Testis (tissue), 3 donors: ENCODE measurements around the gene PKN3. TPM values are rescaled to one million over a fixed set of nuclear protein-coding genes. Genes with fewer than 3 reads are reported as not detected.
"Not testable (repeated sequence)": the region's sequence is repeated elsewhere in the genome, so short reads cannot be mapped to it uniquely, and the experiment has no call there.

ENCODE experiments used
- DNase-seq: peaks from one replicate; pipeline ENCODE4 v3.0.0-alpha.2; 2019
- H3K27ac ChIP-seq, 2 donors: fragments of 200-600 bp; sonication (generic); one replicate each; pipeline ENCODE4 v1.5.1; 2019
- H3K27me3 ChIP-seq: fragments of 200-600 bp; sonication (generic); one replicate; pipeline ENCODE4 v1.5.1; 2019
- H3K36me3 ChIP-seq: fragments of 200-600 bp; sonication (generic); one replicate; pipeline ENCODE4 v1.5.1; 2017; ENCODE audit warnings: low read depth; ENCODE audit errors: missing control alignments
- H3K4me1 ChIP-seq: fragments of 200-600 bp; sonication (generic); one replicate; pipeline ENCODE4 v1.5.1; 2019
- H3K4me3 ChIP-seq, 2 donors: fragments of 200-600 bp; sonication (generic); one replicate each; pipeline ENCODE4 v1.5.1; 2017 to 2019
- H3K9me3 ChIP-seq: fragments of 200-600 bp; sonication (generic); one replicate; pipeline ENCODE4 v1.5.1; 2017
- POLR2A ChIP-seq: fragments of 450-650 bp; IDR thresholded peaks from one replicate; pipeline ENCODE4 v1.6.1; 2017; ENCODE audit warnings: antibody characterized with exemption, mild to moderate bottlenecking, moderate library complexity
- WGBS, 2 donors: methylation state at CpG; one replicate each; pipeline ENCODE4 v1.1.5; 2018; 5-methylcytosine and 5-hydroxymethylcytosine counted together
- intact Hi-C: fragments of 100-400 bp; cut with DNase I; formaldehyde crosslinking; loops from one replicate; pipeline ENCODE4 v1.15.1; 2023; ENCODE audit warnings: low total_unique reads
- polyA plus RNA-seq: library from polyadenylated mRNA; stranded (reverse); fragments of 350-450 nt; fragmentation: Illumina TruSeq; extraction: RNeasy Lipid Tissue Mini Kit (QIAGEN cat#74804); gene quantifications from one replicate; pipeline ENCODE4 v1.2.3, GENCODE V29; 2014; ENCODE audit warnings: low read depth, low replicate concordance; ENCODE audit not compliant: insufficient read depth
- total RNA-seq, 2 donors: library from RNA; depleted of rRNA; stranded (reverse); fragments of >200 nt; gene quantifications; one replicate each; pipeline ENCODE4 v1.2.3, GENCODE V29; 2016
- TF ChIP-seq, protein P1 (sequence below), 3 experiments: fragments of 450-650 bp in 2 of 3; fragments of 200-600 bp in 1 of 3; sonication (generic) in 1 of 3; IDR thresholded peaks; one replicate each; pipeline ENCODE4 v1.5.1; 2016 to 2019; ENCODE audit warnings: antibody characterized with exemption in 3 of 3, mild to moderate bottlenecking in 2 of 3, moderate library complexity in 1 of 3

The PKN3 gene
- total and polyA plus RNA-seq, 3 donors from 2014 or later, result 3.6 to 7.2 (median 4.2) TPM

DNA sequence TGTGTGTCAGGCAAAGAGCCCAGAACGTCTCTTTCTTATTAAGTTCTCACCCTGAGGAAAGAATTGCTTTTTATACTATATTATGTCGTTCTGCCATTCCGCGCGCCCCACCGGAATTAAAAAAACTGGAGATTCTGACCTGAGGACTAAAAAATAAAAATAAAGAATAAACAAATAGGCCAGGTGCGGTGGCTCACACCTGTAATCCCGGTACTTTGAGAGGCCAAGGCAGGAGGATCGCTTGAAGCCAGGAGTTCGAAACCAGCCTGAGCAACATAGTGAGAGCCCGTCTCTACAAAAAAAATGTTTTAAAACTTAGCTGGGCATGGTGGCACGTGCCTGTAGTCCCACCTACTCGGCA is 45.0 kb upstream of the PKN3 start:
- TF ChIP-seq POLR2A, result no peak
- TF ChIP-seq, protein P1, sequence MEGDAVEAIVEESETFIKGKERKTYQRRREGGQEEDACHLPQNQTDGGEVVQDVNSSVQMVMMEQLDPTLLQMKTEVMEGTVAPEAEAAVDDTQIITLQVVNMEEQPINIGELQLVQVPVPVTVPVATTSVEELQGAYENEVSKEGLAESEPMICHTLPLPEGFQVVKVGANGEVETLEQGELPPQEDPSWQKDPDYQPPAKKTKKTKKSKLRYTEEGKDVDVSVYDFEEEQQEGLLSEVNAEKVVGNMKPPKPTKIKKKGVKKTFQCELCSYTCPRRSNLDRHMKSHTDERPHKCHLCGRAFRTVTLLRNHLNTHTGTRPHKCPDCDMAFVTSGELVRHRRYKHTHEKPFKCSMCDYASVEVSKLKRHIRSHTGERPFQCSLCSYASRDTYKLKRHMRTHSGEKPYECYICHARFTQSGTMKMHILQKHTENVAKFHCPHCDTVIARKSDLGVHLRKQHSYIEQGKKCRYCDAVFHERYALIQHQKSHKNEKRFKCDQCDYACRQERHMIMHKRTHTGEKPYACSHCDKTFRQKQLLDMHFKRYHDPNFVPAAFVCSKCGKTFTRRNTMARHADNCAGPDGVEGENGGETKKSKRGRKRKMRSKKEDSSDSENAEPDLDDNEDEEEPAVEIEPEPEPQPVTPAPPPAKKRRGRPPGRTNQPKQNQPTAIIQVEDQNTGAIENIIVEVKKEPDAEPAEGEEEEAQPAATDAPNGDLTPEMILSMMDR (IDR thresholded peaks at IDR 0.05), result no peak
- WGBS, 2 donors, result 74 to 82% methylated on average over 13 of the region's 13 CpGs
- Histone ChIP-seq H3K36me3 (no peaks in the 10 kb centered on the region), H3K27me3 (no peaks in the 10 kb centered on the region), H3K4me3 (peak overlapping the region; percentile 66 to 76), H3K27ac (peak overlapping the region; percentile 99), H3K4me1 (peaks cover 3% of the 10 kb centered on the region), H3K9me3 (no peaks in the 10 kb centered on the region)
- intact Hi-C loops, result no loop called here
- DNase-seq, result no peak

DNA sequence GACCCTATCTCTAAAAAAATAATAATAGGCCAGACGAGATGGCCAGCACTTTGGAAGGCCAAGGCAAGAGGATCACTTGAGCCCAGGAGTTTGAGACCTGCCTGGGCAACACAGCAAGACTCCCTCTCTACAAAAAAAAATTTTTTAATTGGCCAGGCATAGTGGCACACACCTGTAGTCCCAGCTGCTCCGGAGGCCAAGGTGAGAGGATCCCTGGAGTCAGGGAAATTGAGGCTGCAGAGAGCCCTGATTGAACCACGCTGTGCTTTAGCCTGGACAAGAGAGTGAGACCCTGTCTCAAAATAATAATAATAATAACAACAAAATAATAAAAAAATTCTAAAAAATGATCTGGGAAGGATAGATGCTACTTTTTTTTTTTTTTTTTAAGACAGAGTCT is 44.5 kb upstream of the PKN3 start:
- no peaks in the 10 kb centered on the region for H3K9me3 ChIP-seq
- no peak for TF ChIP-seq POLR2A
- TF ChIP-seq, protein P1 (IDR thresholded peaks at IDR 0.05), result no peak
- H3K36me3 ChIP-seq, result no peaks in the 10 kb centered on the region
- intact Hi-C loops, result no loop called here
- DNase-seq, result no peak
- WGBS, 2 donors, result 62 to 73% methylated on average over 3 of the region's 3 CpGs
- H3K27ac ChIP-seq, result peak overlapping the region; percentile 99
- peaks cover 3% of the 10 kb centered on the region for H3K4me1 ChIP-seq
- no peaks in the 10 kb centered on the region for H3K27me3 ChIP-seq
- H3K4me3 ChIP-seq, result no peak overlapping the region

DNA sequence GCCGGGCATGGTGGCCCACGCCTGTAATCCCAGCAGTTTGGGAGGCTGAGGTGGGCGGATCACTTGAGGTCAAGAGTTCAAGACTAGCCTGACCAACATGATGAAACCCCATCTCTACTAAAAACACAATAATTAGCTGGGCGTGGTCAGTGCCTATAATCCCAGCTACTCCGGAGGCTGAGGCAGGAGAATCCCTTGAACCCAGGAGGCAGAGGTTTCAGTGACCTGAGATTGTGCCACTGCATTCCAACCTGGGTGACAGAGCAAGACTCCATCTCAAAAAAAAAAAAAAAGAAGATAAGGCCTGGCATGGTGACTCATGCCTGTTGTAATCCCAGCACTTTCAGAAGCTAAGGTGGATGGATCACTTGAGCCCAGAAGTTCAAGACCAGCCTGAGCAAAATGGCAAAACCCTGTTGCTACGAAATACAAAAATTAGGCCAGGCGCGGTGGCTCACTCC is 35.8 kb upstream of the PKN3 start:
- H3K27ac ChIP-seq, DNase-seq, intact Hi-C loops, H3K36me3 ChIP-seq, H3K9me3 ChIP-seq, H3K4me3 ChIP-seq, H3K27me3 ChIP-seq, H3K4me1 ChIP-seq: not testable (repeated sequence)
- WGBS, 2 donors, result 90 to 94% methylated on average over 8 of the region's 8 CpGs

DNA sequence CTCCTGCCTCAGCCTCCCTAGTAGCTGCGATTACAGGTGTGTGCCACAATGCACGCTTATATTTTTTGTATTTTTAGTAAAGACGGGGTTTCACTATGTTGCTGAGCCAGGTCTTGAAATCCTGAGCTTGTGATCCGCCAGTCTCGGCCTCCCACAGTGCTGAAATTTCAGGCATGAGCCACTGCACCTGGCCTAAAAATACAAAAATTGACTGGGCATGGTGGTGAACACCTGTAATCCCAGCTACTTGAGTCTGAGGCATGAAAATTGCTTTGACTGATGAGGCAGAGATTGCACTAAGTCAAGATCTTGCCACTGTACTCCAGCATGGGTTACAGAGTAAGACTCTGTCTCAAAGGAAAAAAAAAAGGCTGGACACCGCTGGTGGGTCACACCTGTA is 32.5 kb upstream of the PKN3 start:
- TF ChIP-seq, protein P1 (IDR thresholded peaks at IDR 0.05), result no peak
- no peak for TF ChIP-seq POLR2A
- H3K27me3 ChIP-seq, result no peaks in the 10 kb centered on the region
- H3K27ac ChIP-seq, result no peak overlapping the region
- no peaks in the 10 kb centered on the region for H3K36me3 ChIP-seq
- H3K9me3 ChIP-seq, result no peaks in the 10 kb centered on the region
- no peak overlapping the region for H3K4me3 ChIP-seq
- no peaks in the 10 kb centered on the region for H3K4me1 ChIP-seq
- intact Hi-C loops, result no loop called here
- 93 to 100% methylated on average over 4 to 6 of the region's 6 CpGs for WGBS, 2 donors
- DNase-seq, result no peak

DNA sequence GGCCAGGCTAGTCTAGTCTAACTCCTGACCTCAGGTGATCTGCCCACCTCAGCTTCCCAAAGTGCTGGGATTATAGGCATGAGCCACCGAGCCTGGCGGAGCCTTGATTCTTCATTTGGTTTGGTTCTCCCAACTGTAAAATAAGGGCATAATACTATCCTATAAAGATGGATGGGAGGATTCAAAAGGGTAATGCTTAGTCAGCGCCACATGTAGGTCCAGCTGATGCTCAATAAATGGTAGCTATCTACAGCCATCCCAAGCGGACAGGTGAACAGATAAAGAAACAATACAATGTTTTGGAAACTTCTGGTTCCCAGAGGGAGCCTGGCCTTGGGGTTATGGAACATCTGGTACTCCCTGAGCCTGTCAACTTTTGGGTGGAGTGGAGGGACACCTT is 26.9 kb upstream of the PKN3 start:
- Histone ChIP-seq H3K36me3 (no peaks in the 10 kb centered on the region), H3K27me3 (no peaks in the 10 kb centered on the region), H3K27ac (no peak overlapping the region), H3K4me1 (no peaks in the 10 kb centered on the region), H3K9me3 (no peaks in the 10 kb centered on the region), H3K4me3 (no peak overlapping the region)
- no peak for TF ChIP-seq POLR2A
- TF ChIP-seq, protein P1 (IDR thresholded peaks at IDR 0.05), result no peak
- intact Hi-C loops, result no loop called here
- DNase-seq, result no peak
- 90 to 98% methylated on average over 4 of the region's 4 CpGs for WGBS, 2 donors
